Right lobe of liver (tissue), 6 donors: Measurements from ENCODE around the gene KRI1. TPM values are rescaled to one million over a fixed set of nuclear protein-coding genes. Genes with fewer than 3 reads are reported as not detected.

Experiments used
- ATAC-seq, 4 donors: fragments of 200-7000 bp; cut with Tn5 transposase; one replicate each; pipeline ENCODE4 v1.9.1; 2020; ENCODE audit warnings: mild to moderate bottlenecking in 4 of 4, moderate library complexity in 4 of 4
- DNase-seq, 3 donors: peaks; one replicate each; pipeline ENCODE4 v3.0.0-alpha.2; 2020
- H3K27ac ChIP-seq, 3 donors: fragments of 200-600 bp; one replicate each; pipeline ENCODE4 v1.8.0; 2022
- H3K27me3 ChIP-seq, 2 donors: fragments of 200-600 bp; one replicate each; pipeline ENCODE4 v1.8.0; 2022
- H3K36me3 ChIP-seq, 4 donors: fragments of 200-600 bp; sonication (generic) in 1 of 4; one replicate each; pipeline versions ENCODE4 v1.5.1 to v1.8.0; 2017 to 2022; ENCODE audit warnings: control low read depth in 1 of 4
- H3K4me1 ChIP-seq, 4 donors: fragments of 200-600 bp; sonication (generic) in 1 of 4; one replicate each; pipeline versions ENCODE4 v1.5.1 to v1.8.0; 2017 to 2022; ENCODE audit warnings: control low read depth in 1 of 4
- H3K4me3 ChIP-seq, 3 donors: fragments of 200-600 bp; one replicate each; pipeline ENCODE4 v1.8.0; 2022
- H3K9me3 ChIP-seq, 4 donors: fragments of 200-600 bp; sonication (generic) in 1 of 4; one replicate each; pipeline versions ENCODE4 v1.5.1 to v1.8.0; 2017 to 2022; ENCODE audit warnings: control low read depth in 1 of 4
- POLR2A ChIP-seq: fragments of 450-650 bp; IDR thresholded peaks from one replicate; pipeline ENCODE4 v1.6.1; 2017; ENCODE audit warnings: antibody characterized with exemption, mild to moderate bottlenecking
- WGBS: methylation state at CpG from one replicate; pipeline ENCODE4 v1.1.6; 2018; ENCODE audit warnings: low coverage, low lambda C conversion rate; ENCODE audit not compliant: insufficient coverage; ENCODE audit errors: missing lambda C conversion rate; 5-methylcytosine and 5-hydroxymethylcytosine counted together
- intact Hi-C, 2 donors: fragments of 100-400 bp; cut with DNase I; formaldehyde crosslinking; loops; one replicate each; pipeline versions ENCODE4 v1.11.2 to v1.14.1; 2022
- total RNA-seq, 6 experiments: library from RNA; depleted of rRNA in 2 of 6; stranded (reverse); fragments of >200 nt in 2 of 6; fragmentation: NEBNext Ultra II Directional in 3 of 6; extraction: Animal tissue kit (Norgen Biotek cat#: 25700) in 3 of 6; gene quantifications; one replicate each; pipeline versions ENCODE4 v1.1.0 to v1.2.4, GENCODE V29; 2016 to 2023
- TF ChIP-seq, protein P1 (sequence below), 4 donors: fragments of 200-600 bp in 3 of 4; fragments of 450-650 bp in 1 of 4; IDR thresholded peaks; one replicate each; pipeline versions ENCODE4 v1.5.1 to v1.8.0; 2016 to 2022; ENCODE audit warnings: antibody characterized with exemption in 4 of 4, mild to moderate bottlenecking in 2 of 4
- donor health status: DM: no; HTN: yes; CAD: no.
- donor health status: DM: no; HTN: no; CAD: no.
- donor health status: DM: no; HTN: no; CAD: no.
- donor health status: DM: no; HTN: yes; CAD: no.
- donor health status: DM: no; HTN: yes; CAD: no.

KRI1 gene
- total RNA-seq, 6 experiments from 2014 or later, result 5.8 to 9.6 (median 8.5) TPM

DNA sequence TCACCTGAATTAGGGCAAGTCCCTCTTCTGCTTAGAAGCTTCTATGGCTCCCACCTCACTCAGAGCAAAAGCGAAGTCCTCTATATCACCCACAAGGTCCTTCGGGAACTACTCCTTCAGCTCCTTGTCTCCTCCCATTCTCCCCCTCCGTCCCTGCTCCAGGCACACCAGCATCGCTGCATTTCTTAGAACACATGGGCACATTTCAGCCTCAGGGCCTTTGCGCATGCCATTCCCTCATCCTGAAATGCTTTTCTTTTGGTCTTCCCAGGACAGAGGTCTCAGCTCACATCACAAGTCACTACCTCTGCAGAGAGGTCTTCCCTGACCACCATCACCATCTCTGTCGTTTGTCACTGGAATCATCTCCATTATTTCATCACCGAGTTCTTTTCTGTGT lies 52.6 kb downstream of the KRI1 start:
- Histone ChIP-seq H3K27ac (no peak overlapping the region), H3K36me3 (no peaks in the 10 kb centered on the region), H3K27me3 (peaks cover 0 to 21% of the 10 kb centered on the region in 2 donors), H3K4me1 (peaks cover 0 to 6% (median 0%) of the 10 kb centered on the region in 4 donors), H3K9me3 (no peaks in the 10 kb centered on the region), H3K4me3 (no peak overlapping the region)
- DNase-seq, result no peak
- no peak for TF ChIP-seq POLR2A
- TF ChIP-seq, protein P1, sequence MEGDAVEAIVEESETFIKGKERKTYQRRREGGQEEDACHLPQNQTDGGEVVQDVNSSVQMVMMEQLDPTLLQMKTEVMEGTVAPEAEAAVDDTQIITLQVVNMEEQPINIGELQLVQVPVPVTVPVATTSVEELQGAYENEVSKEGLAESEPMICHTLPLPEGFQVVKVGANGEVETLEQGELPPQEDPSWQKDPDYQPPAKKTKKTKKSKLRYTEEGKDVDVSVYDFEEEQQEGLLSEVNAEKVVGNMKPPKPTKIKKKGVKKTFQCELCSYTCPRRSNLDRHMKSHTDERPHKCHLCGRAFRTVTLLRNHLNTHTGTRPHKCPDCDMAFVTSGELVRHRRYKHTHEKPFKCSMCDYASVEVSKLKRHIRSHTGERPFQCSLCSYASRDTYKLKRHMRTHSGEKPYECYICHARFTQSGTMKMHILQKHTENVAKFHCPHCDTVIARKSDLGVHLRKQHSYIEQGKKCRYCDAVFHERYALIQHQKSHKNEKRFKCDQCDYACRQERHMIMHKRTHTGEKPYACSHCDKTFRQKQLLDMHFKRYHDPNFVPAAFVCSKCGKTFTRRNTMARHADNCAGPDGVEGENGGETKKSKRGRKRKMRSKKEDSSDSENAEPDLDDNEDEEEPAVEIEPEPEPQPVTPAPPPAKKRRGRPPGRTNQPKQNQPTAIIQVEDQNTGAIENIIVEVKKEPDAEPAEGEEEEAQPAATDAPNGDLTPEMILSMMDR (IDR thresholded peaks at IDR 0.05), result no peak
- 79% methylated on average over 7 of the region's 7 CpGs for WGBS
- ATAC-seq, result no peak
- intact Hi-C loops, result no loop called here

DNA sequence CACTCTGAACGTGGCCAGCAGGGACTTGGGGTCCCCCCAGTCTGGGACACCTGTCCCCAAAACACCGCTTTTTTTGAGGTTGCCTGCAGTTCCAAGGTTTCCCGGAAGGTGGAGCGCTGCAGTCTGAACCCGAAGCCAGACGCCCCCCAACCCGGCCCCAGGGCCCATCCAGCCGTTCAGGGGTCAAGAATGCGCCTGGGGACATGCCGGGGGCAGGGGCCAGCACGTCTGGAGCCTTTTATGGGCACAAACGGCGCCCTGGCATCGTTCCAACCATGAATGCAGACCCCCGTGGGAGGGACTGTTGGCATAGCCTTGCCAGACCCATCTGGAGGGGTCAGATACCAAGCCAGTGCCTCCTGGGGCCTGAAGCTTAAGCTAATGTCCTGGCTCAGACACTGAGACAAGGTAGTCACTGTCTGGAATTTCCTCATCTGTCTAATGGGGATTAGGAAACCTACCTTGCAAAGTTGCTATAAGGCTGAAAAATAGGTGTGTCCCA lies 55.5 kb downstream of the KRI1 start:
- TF ChIP-seq, protein P1 (IDR thresholded peaks at IDR 0.05), result peak; percentile 38 to 62 (median 46)
- no peak for TF ChIP-seq POLR2A
- peak in 1 of 4 donors; percentile 34 for ATAC-seq
- no peak overlapping the region for H3K4me3 ChIP-seq
- no peak overlapping the region for H3K27ac ChIP-seq
- no peaks in the 10 kb centered on the region for H3K9me3 ChIP-seq
- H3K27me3 ChIP-seq, result peaks cover 0 to 21% of the 10 kb centered on the region in 2 donors
- WGBS, result 10% methylated on average over 6 of the region's 15 CpGs
- H3K4me1 ChIP-seq, result no peaks in the 10 kb centered on the region
- DNase-seq, result no peak
- intact Hi-C loops, result no loop called here
- no peaks in the 10 kb centered on the region for H3K36me3 ChIP-seq

DNA sequence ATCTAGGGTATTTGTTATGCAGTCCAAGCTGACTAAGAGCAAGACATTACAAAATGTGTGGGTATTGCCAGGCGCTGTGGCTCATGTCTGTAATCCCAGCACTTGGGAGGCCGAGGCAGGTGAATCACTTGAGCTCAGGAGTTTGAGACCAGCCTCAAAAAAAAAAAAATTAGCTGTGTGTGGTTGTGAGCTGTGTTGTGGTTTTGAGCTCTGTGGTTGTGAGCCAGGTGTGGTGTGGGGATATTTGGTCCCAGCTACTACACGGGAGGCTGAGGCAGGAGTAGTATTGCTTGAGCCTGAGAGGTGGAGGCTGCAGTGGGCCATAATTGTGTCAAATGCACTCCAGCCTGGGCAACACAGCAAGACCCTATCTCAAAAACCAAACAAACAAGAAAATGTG lies 57.1 kb downstream of the KRI1 start:
- ATAC-seq (no peak), DNase-seq (no peak)
- Histone ChIP-seq H3K27ac (no peak overlapping the region), H3K9me3 (no peaks in the 10 kb centered on the region), H3K27me3 (peaks cover 0 to 9% of the 10 kb centered on the region in 2 donors), H3K4me1 (no peaks in the 10 kb centered on the region), H3K4me3 (no peak overlapping the region), H3K36me3 (no peaks in the 10 kb centered on the region)
- no peak for TF ChIP-seq POLR2A
- TF ChIP-seq, protein P1 (IDR thresholded peaks at IDR 0.05), result no peak
- WGBS, result 35% methylated on average over 3 of the region's 3 CpGs
- intact Hi-C loops, result no loop called here

DNA sequence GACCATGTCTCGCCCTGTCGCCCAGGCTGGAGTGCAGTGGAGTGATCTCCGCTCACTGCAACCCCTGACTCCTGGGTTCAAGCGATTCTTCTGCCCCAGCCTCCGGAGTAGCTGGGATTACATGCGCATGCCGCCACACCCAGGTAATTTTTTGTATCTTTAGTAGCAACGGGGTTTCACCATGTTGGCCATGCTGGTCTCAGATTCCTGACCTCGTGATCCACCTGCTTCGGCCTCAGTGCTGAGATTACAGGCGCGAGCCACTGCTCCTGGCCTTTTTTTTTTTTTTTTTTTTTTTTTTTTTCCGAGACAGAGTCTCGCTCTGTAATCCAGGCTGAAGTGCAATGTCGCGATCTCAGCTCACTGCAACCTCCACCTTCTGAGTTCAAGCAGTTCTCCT lies 57.8 kb downstream of the KRI1 start:
- no peaks in the 10 kb centered on the region for H3K9me3 ChIP-seq
- intact Hi-C loops, result no loop called here
- H3K27ac ChIP-seq, result no peak overlapping the region
- ATAC-seq, result no peak
- TF ChIP-seq, protein P1 (IDR thresholded peaks at IDR 0.05), result no peak
- no peak for TF ChIP-seq POLR2A
- 93% methylated on average over 5 of the region's 16 CpGs for WGBS
- no peak overlapping the region for H3K4me3 ChIP-seq
- H3K36me3 ChIP-seq, result no peaks in the 10 kb centered on the region
- H3K4me1 ChIP-seq, result no peaks in the 10 kb centered on the region
- DNase-seq, result no peak
- H3K27me3 ChIP-seq, result peaks cover 0 to 3% of the 10 kb centered on the region in 2 donors
